ENCODE results near the gene TNFRSF14.

TNFRSF14 gene

GRCh38 chr1:2523891-2524609, 32.1 kb upstream of the TNFRSF14 start:
- no peak for DNase-seq (ENCODE audit: low spot score)

DNA sequence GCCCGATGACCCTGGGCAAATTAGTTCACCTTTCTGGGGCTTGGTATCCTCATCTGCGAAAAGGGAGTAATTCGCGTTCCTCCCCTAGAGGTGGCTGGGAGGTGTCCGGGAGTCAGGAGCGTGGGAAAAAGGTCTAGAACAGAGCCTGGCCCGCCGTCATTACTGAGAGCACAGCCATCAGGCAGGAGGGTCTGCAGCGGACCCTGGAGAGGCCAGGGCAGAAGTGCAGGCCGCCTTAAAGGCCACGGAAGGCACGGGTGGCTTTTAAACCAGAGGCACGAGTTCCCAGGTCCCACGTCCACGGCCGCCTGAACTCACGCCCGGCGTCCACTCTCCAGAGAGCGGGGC, 30.6 kb upstream of the TNFRSF14 start:
- DNase-seq (ENCODE audit: low spot score): no peak

DNA sequence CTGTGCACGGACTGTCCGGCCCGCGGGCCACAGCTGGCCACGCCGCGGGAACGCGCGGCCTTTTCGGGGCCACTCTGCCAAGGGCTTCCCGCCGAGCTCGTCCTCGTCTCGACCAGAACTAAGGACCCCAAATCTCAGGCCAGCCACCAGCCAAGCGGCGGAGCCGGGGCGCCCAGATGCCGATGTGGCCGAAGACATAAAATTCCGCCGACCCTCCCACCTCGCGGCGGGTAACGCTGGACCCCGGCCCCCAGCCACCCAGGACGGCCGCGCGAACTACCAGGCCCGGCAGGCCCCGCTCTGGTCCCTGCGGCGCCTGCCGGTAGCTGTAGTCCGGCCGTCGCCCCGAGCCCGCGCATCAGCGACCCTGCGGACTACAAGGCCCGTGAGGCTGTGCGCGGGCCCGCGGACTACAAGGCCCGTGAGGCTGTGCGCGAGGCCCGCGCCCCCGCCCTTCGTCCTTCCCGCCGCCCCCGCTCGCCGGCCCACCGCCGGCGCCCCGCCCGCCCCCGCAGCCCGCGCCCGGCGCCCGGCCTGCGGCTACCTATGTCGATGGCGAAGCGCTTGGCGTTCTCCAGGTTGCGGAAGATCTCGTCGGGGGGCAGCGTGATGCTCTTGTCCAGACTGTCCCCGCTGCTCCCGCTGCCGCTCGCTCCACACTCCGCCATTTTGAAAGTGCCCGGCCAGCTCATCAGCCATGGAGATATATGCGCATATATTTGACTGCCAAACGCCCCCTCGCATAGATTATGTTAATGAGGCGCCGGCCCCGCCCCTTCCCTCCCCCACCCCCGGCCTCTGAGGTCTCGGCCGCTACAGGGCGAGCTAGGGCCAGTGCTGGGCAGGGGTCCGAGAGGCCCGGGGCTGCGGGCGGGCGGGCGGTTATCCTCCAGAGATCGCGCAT, 30.0 kb upstream of the TNFRSF14 start, which contains the start of gene PANK4:
Gene PANK4, minus strand, starts transcription at position 677 of the 904 bp plus-strand sequence. Its CDS starts 9 bp downstream, at position 668.
- peak; percentile 95 for DNase-seq (ENCODE audit: low spot score)

DNA sequence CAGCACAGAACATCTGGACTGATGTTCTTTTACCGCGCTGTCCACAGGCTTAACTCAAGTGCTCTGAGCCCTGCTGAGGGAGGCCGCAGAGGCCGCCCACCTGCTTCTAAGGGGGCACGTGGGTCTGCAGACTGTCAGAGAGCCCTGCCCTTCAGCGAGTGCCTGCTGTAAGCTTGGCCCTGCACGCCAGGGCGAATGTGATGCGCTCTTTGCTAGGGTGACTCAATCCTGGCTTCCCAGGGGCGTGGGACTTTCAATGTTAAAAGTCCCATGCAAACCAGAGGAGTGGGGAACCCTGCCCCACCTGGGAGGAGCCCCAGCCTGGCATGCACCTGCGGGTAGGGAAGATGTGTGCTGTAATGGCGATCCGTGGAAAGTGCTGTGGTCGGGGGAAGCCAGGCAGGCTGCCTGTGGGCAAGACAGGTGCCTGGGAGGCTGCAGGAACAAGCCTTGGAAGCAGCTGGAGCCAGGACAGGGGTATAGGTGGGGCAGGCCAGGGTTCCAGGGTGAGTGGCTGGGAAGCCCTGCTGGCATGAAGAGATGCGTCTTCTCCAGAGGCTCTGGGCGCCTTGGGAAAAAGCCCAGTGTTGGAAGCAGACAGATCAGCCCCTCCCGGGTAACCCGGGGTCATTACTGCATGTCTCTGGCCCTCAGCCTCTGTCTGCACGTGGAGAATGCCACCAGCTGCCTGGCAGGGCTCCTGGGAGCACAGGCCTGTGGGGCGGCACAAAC, 29.2 kb upstream of the TNFRSF14 start:
- DNase-seq (ENCODE audit: low spot score): peak; percentile 83

- no peak for DNase-seq (ENCODE audit: low spot score)
Observed at GRCh38 chr1:2527556-2527860, 28.7 kb upstream of the TNFRSF14 start.

DNA sequence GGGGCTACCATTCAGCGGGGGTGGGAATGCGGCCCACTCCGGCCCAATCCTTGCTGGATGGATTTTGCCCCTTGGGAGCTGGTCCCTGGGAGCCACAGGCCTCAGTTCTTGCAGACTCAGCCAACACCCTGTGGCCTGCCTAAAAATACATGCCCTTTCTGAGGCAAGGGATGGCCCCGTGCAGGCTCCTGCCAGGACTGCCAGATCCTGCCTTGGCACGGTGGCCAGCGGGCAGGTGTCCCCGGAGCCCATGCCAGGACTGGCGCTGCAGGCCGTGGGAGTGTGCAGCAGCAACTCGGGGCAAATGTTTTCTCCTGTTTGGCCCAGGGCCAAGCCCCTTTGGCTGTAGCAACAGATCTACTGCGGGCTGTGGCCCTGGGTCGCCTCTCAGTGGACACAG, 28.2 kb upstream of the TNFRSF14 start:
- DNase-seq (ENCODE audit: low spot score): no peak

GRCh38 chr1:2528611-2528965, 27.6 kb upstream of the TNFRSF14 start:
- no peak for DNase-seq (ENCODE audit: low spot score)

DNA sequence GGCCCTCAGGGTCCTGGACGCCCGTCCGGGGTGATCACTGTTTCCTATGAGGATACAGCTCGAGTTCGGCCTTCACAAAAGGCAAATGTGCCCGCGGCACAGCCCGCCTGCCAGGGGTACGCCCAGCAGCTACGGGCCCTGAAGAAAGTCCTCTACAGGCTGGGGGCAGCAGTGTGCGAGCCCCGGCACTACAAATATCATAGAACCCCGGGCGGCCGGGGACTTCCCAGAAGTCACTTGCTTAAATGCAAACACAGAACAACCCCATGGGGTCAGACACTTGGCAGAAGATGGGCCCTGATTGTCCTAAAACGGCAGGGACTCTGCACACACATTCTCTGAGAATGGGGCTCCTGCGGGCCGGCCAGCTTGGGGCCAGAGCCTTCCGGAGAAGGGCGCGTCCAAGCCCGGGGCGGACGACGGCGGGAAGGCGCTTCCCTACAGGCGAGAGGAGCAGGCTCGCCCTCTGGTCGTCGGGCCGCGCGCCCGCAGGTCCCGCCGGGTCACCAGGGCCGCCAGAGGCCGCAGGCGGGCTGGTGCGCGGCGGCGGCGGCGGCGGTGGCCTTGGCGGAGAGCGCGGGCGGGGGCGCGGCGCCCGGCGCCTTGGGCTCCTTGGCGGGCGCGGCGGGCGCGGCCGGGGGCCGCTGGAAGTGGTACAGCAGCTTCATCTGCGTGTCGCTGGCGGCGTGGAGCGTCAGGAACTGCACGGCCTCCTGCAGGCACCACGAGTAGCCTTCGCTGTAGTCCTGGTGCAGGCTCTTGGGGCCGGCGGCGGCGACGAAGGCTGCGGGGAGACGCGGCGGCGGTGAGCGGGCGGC, 27.0 kb upstream of the TNFRSF14 start:
- DNase-seq (ENCODE audit: low spot score): no peak

DNA sequence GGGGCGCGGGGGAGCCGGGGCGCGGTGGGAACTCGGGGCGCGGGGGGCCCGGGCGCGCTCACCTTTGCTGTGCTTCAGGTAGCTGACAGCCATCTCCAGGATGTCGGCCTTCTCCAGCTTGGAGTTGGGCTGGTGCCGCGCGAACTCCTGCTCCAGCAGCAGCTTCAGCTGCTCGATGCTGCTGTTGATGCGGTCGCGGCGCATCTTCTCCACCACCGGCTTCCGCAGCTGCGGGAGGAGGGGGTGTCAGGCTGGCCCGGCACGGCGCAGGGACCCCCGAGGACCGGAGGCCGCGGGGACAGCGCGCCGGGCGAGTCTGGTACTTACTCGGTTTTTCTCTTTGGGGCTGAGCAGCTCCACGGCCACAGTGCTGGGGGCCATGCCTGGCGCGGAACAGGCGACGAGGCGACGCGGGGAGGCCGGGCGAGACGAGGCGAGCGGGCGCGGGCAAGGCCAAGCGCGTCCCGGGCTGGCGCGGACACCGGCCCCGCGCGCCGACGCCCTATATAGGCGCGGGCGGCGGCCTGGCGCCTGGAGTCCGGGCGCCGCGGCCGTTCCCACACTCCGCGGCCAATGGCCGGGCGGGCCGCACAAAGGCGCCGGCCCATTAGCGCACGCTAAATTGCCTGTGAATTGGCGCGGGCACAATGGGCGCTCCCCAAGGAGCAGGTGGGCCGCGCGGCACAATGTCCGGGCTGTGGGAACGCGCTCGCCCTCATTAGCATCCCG, 26.2 kb upstream of the TNFRSF14 start, which contains the start of gene HES5:
Gene HES5, minus strand, starts transcription at position 480 of the 729 bp plus-strand sequence. Its CDS starts 99 bp downstream, at position 381.
- DNase-seq (ENCODE audit: low spot score): no peak

DNA sequence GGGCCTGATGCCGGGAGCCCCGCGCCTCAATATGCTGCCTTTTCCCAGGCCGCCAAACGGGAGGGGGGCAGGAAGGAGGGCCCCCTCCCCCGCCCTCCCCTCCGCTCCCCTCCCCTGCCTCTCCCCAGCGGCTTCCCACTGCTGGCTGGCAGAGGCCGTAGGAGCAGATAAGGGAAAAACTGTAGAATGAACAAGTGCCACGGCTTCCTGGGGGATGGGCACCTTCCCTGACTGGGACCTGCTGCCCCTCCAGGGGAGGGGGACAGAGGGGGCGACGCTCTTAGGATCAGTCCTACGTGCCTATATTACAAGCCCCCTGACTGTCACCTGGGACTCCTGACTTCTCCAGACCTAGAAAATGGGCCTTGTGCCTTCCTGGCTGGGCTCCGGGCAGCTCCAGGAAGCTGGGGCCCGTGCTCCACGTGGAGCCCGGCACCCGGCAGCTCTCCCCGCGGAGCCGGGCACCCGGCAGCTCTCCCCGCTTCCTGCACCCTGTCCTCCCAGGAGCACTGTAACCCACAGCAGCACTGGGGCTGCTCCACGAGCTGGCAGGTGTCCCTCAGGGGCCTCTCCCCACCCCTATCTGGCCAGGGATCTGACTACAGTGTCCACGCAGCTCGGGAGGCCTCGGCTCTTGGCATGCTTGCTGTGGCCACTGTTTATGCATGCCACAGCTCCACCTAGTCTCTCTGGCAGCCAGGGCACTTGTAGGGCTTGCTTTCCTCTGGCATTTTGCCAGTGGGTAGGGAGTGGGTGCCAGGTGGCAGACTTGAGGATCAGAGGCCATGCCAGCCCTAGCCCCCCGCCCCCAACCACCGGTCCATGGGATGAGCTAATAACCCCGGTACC, 25.4 kb upstream of the TNFRSF14 start:
- DNase-seq (ENCODE audit: low spot score): no peak

DNA sequence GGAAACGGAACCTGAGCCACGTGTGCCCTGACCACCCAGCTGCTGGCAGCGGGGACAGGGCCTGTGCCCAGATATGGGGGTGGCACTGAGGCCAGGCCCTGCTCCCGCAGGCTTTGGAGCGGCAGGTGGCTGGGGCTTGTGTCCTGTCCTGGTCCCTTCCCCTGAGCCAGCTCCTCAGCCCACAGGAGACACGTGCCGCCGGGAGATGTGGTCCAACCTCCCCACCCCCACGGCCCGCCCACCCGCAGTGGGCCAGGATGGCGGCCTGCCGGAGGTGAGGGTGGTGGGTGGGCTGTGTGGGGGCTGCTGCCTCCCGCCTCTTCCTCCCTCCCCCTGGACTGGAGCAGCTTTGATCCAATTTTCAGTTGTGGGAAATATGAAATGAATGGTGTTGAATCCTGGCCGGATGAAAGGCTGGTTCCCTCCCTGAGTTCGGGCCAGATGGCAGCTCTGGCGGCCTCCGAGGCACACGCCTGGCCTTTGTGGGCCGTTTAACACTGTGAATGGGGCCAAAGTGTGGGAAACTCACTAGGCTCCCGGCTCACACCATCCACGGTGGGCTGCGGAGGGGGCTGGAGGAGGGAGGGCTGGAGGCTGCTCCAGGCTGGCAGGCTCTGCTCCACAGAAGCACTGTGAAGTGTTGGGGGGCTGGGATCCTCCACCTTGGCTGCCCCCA, 23.5 kb upstream of the TNFRSF14 start:
- DNase-seq (ENCODE audit: low spot score): no peak

DNA sequence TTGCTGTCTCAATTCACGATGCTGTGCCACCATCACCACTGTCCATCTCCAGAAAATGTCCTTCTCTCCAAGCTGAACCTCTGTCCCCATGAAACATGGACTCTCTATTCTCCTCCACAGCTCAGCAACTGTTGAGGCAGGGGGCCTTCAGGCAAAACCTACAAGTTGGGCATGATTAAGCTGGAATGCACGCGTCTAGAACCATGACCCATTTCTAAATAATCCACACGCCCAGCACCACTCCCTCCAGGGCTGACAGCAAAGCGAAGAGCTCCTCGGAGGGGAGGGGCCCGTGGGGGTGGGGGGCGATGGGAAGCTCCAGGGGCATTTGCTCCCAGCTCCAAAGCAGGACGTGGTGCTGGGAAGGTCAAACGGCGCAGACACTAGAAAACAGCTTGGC, 22.8 kb upstream of the TNFRSF14 start:
- no peak for DNase-seq (ENCODE audit: low spot score)

DNA sequence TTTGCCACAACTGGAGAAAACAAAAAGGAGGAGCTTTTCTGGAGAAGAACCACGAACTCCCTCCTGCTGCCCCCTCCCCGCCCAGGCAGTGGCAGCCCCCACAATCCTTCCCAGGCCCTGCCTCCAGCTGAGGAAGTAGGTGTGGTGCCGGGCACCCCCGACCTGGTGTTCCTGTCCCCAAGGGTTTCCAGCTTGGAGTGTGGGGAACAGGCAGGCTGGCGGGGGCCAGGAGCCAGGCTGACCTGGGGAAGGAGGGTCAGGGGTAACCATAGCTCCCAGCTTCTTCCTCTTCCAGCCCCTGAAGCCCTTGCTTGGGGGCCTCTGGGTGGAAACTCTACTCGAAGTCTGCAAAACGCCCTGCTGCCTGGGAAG, 21.9 kb upstream of the TNFRSF14 start:
- no peak for DNase-seq (ENCODE audit: low spot score)

DNA sequence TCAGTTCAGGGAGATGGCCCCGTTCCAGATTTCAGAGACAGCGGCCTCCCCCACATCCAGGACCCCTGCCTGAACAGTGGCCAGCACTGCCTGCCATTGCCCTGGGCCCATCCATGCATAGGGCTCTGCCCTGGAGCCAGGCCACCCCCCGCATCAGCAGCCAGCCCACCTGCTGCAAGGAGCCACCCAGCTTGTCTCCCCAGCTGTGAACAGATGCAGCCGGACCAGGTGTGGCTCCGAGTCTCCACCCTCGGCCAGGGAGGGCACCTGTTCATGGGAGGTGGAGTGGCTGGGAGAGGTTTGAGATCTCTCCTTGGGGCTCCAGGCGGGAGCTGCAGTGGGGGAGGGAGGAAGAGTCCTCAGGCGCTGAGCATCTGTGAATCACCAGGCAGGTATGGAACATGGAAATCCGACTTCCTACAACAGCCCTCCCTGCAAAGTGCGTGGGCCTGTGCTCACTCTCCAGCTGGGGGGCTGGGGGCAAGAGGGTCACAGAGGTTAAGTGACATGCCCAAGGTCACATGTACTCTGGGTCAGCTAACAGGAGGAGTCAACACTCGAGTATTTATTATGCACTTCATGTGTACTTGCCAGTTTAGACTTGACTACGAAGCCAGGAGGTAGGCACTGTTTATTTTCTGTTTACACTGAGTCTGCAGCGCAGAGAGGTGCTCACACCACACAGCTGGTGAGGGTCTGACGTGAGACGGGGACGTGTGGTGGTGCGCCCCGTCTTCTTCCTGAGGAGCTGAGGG, 21.3 kb upstream of the TNFRSF14 start:
- no peak for DNase-seq (ENCODE audit: low spot score)

GRCh38 chr1:2535455-2535854, 20.7 kb upstream of the TNFRSF14 start:
- no peak for DNase-seq (ENCODE audit: low spot score)

DNA sequence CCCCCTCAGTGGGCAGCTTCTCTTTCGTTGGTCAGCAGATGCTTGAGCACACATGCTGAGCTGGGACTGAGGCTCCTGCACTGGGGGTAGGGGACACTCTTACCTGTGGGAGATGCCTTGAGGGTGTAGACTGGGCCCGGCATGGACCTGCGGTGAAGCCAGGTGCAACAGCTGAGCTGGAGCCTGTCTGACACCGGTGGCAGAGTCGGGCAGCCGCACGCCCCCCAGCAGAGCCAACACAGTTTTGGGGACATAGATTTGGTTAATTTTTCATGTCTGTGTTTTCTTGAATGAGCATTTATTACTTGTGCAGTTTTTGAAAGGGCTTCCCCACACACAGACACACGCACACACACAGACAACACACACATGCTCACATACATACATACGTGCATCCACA, 20.2 kb upstream of the TNFRSF14 start:
- DNase-seq (ENCODE audit: low spot score): no peak

DNA sequence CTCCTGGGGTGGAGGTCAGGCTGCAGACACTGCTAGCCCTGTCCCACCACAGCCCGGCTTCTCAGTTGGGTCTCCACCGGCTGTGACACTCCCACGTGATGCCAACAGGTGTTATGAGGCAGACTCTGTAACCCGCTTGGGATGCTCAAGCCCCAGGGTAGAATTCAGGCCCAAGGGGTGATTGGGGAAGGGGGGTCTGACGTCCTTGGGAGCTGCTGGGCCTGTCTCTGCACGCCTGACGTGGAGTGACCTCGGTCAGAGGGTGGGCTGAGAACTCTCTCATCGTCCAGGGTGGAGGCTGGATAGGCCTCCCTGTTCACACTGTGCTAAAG, 18.4 kb upstream of the TNFRSF14 start:
- DNase-seq (ENCODE audit: low spot score): no peak

DNA sequence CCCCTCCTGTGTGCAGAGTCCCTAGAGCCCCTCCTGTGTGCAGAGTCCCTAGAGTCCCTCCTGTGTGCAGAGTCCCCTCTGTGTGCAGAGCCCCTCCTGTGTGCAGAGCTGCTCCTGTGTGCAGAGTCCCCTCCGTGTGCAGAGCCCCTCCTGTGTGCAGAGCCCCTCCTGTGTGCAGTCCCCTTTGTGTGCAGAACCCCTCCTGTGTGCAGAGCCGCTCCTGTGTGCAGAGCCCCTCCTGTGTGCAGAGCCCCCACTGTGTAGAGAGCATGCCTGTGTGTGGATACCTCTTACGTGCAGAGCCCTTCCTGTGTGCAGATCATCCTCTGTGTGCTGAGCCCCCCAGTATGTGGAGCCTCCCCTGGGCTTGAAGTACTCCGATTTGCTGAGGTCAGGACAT, 17.8 kb upstream of the TNFRSF14 start:
- no peak for DNase-seq (ENCODE audit: low spot score)

GRCh38 chr1:2538872-2539271, 17.3 kb upstream of the TNFRSF14 start:
- DNase-seq (ENCODE audit: low spot score): no peak

All from hepatic stellate cell (primary cell).